Esophagus muscularis mucosa (tissue), 4 donors: ENCODE measurements around the gene ARAF.
"Not testable (repeated sequence)": the region's sequence is repeated elsewhere in the genome, so short reads cannot be mapped to it uniquely, and the experiment has no call there.

Experiments
- CTCF ChIP-seq, 3 experiments: fragments of 200-600 bp in 2 of 3; fragments of 450-650 bp in 1 of 3; sonication (generic) in 2 of 3; IDR thresholded peaks; one replicate each; pipeline ENCODE4 v1.5.1; 2017 to 2019; ENCODE audit warnings: antibody characterized with exemption in 3 of 3, mild to moderate bottlenecking in 2 of 3, moderate library complexity in 1 of 3
- EP300 ChIP-seq: sonication (generic); formaldehyde crosslinking; IDR thresholded peaks from one replicate; pipeline ENCODE4 v1.6.1; 2017; ENCODE audit warnings: antibody characterized with exemption
- POLR2A ChIP-seq: fragments of 450-650 bp; IDR thresholded peaks from one replicate; pipeline ENCODE4 v1.6.1; 2017; ENCODE audit warnings: antibody characterized with exemption, moderate library complexity, mild to moderate bottlenecking, low read depth
- POLR2AphosphoS5 ChIP-seq, 2 donors: sonication (generic); formaldehyde crosslinking; IDR thresholded peaks; one replicate each; pipeline ENCODE4 v1.6.1; 2017; ENCODE audit warnings: antibody characterized with exemption in 2 of 2

- not testable (repeated sequence) for TF ChIP-seq CTCF (IDR thresholded peaks at IDR 0.05); POLR2AphosphoS5 (IDR thresholded peaks at IDR 0.05); POLR2A; EP300
These were observed 42.1 kb downstream of the ARAF start for GRCh38 chrX:47603125-47603524.
